GM12878 (cell line): ENCODE data around the gene SIVA1. TPM values are rescaled to one million over a fixed set of nuclear protein-coding genes. Genes with fewer than 3 reads are reported as not detected.
A peak's percentile ranks its signal among the peaks of the same experiment; 100 is the strongest.

Source experiments
- ATAC-seq: fragments of 200-7000 bp; cut with Tn5 transposase; 3 replicates; pipeline ENCODE4 v1.9.1; 2020; ENCODE audit warnings: mild to moderate bottlenecking, moderate library complexity
- BruUV-seq: library from RNA; stranded (reverse); fragments of 400-500 nt; replicated peaks from 2 replicates; lab custom pipeline; 2021; lab: Mats Ljungman, UMichigan
- CTCF ChIA-PET: fragments of 300-600 bp; sonication (Branson Sonifier 250); formaldehyde crosslinking; extraction: SDS; loops from one replicate; lab custom pipeline; 2021; ENCODE audit warnings: inconsistent platforms; lab: Yijun Ruan, JAX
- POLR2A ChIA-PET: fragments of 350-600 bp; formaldehyde crosslinking; extraction: SDS; loops from one replicate; lab custom pipeline; 2021; ENCODE audit warnings: inconsistent platforms; lab: Charles Lee
- RAD21 ChIA-PET: fragments of 300-600 bp; sonication (Branson Sonifier 250); formaldehyde crosslinking; loops from one replicate; lab custom pipeline; 2023; ENCODE audit warnings: antibody characterized with exemption; ENCODE audit not compliant: unreplicated experiment; lab: Charles Lee
- SMC1A ChIA-PET: fragments of 300-600 bp; sonication (Branson Sonifier 250); formaldehyde crosslinking; loops from one replicate; lab custom pipeline; 2023; ENCODE audit not compliant: unreplicated experiment, uncharacterized antibody; lab: Charles Lee
- DNase-seq: peaks from one replicate; pipeline ENCODE4 v3.0.0-alpha.2; 2011; ENCODE audit warnings: low read depth, low spot score
- FAIRE-seq: peaks from 3 replicates; lab custom pipeline; 2011; peaks lifted over from hg19 to GRCh38; lab: Jason Lieb, UNC
- H2AFZ ChIP-seq: 2 replicates; pipeline ENCODE4 v1.6.0; 2011; ENCODE audit warnings: low read depth, low read length, control low read depth; ENCODE audit not compliant: control insufficient read depth
- H3K27ac ChIP-seq: 2 replicates; pipeline ENCODE4 v1.5.1; 2011; ENCODE audit warnings: control low read depth; ENCODE audit not compliant: control insufficient read depth, insufficient read depth
- H3K27me3 ChIP-seq, 2 experiments: replicated peaks in 1 of 2; 2 replicates each; pipeline versions ENCODE4 v1.6.0 to v1.6.1; 2011; ENCODE audit warnings: low read length in 1 of 2; ENCODE audit not compliant: control insufficient read depth in 2 of 2, insufficient read depth in 2 of 2
- H3K36me3 ChIP-seq, 2 experiments: 2 replicates each; pipeline ENCODE4 v1.5.1; 2011; ENCODE audit warnings: low read length in 1 of 2; ENCODE audit not compliant: control insufficient read depth in 2 of 2, insufficient read depth in 2 of 2
- H3K4me1 ChIP-seq: 2 replicates; pipeline ENCODE4 v1.6.1; 2011; ENCODE audit warnings: mild to moderate bottlenecking, low read length, moderate library complexity, mixed read lengths; ENCODE audit not compliant: control insufficient read depth, insufficient read depth
- H3K4me2 ChIP-seq: 2 replicates; pipeline ENCODE4 v1.6.0; 2011; ENCODE audit warnings: control low read depth; ENCODE audit not compliant: control insufficient read depth, insufficient read depth
- H3K4me3 ChIP-seq: fragments of 200-600 bp; sonication (generic); 2 replicates; pipeline ENCODE4 v1.5.1; 2016
- H3K79me2 ChIP-seq: 2 replicates; pipeline ENCODE4 v1.6.0; 2011; ENCODE audit warnings: low read length; ENCODE audit not compliant: control insufficient read depth, insufficient read depth
- H3K9ac ChIP-seq: 2 replicates; pipeline ENCODE4 v1.8.0; 2011; ENCODE audit warnings: low read length, control low read depth, mixed read lengths; ENCODE audit not compliant: control insufficient read depth, insufficient read depth
- H3K9me3 ChIP-seq: replicated peaks from 3 replicates; pipeline ENCODE4 v1.5.1; 2011; ENCODE audit warnings: mild to moderate bottlenecking, low read length; ENCODE audit not compliant: control insufficient read depth, insufficient read depth
- H4K20me1 ChIP-seq: 2 replicates; pipeline ENCODE4 v1.6.0; 2011; ENCODE audit not compliant: control insufficient read depth, insufficient read depth
- ATF7 ChIP-seq: fragments of 450-650 bp; IDR thresholded peaks from 2 replicates; pipeline ENCODE4 v1.6.1; 2016; ENCODE audit warnings: low read depth, mild to moderate bottlenecking
- BACH1 ChIP-seq: fragments of 450-650 bp; IDR thresholded peaks from 2 replicates; pipeline ENCODE4 v1.6.1; 2017; ENCODE audit warnings: mild to moderate bottlenecking, borderline replicate concordance
- GATAD2B ChIP-seq: fragments of 450-650 bp; conservative IDR thresholded peaks from 2 replicates; pipeline ENCODE4 v1.6.1; 2017; ENCODE audit warnings: low read depth, mild to moderate bottlenecking, moderate library complexity
- PML ChIP-seq: IDR thresholded peaks from 2 replicates; pipeline ENCODE4 v1.6.1; 2012; ENCODE audit warnings: low read length, inconsistent platforms
- POLR2A ChIP-seq: IDR thresholded peaks from 2 replicates; pipeline ENCODE4 v1.6.1; 2011; ENCODE audit warnings: low read depth, mild to moderate bottlenecking, low read length
- TBL1XR1 ChIP-seq: IDR thresholded peaks from 2 replicates; pipeline ENCODE4 v1.6.1; 2012; ENCODE audit warnings: low read depth, low read length, improper control_type of control experiment
- YBX1 ChIP-seq: fragments of 450-650 bp; IDR thresholded peaks from 2 replicates; pipeline ENCODE4 v1.6.1; 2016; ENCODE audit warnings: antibody characterized with exemption
- WGBS: methylation state at CpG from one replicate; pipeline ENCODE4 v1.1.6; 2016; ENCODE audit warnings: low lambda C conversion rate; ENCODE audit not compliant: insufficient replicate concordance, insufficient coverage; ENCODE audit errors: missing lambda C conversion rate; 5-methylcytosine and 5-hydroxymethylcytosine counted together
- in situ Hi-C: fragments of 300-500 bp; cut with MboI; formaldehyde crosslinking; loops from 9 replicates; pipeline ENCODE4 v1.14.3; 2018; ENCODE audit warnings: mixed read lengths
- intact Hi-C: fragments of 100-400 bp; cut with micrococcal nuclease; formaldehyde crosslinking; loops from one replicate; pipeline ENCODE4 v1.14.2; 2022; ENCODE audit not compliant: unreplicated experiment
- polyA plus RNA-seq, 11 experiments: library from polyadenylated mRNA; depleted of rRNA in 4 of 11; unstranded in 6 of 11; stranded (reverse) in 5 of 11; fragments of >200 nt; fragmentation: Nextera tagmentation in 4 of 11; fragmentation: Illumina TruSeq in 1 of 11; extraction: Ambion mirVana in 4 of 11; extraction: Trizol in 1 of 11; gene quantifications; 1 replicate in 1 of 11; 2 replicates in 10 of 11; pipeline versions ENCODE4 v1.2.1 to v1.2.3, GENCODE V29; 2011 to 2016; ENCODE audit warnings: inconsistent platforms in 2 of 11, missing spikeins in 2 of 11, low read depth in 1 of 11
- total RNA-seq, 4 experiments: library from RNA; depleted of rRNA in 3 of 4; stranded (reverse); fragments of >200 nt in 3 of 4; fragmentation: Illumina TruSeq in 1 of 4; extraction: Trizol in 1 of 4; gene quantifications; 2 replicates each; pipeline versions ENCODE4 v1.2.1 to v1.2.3, GENCODE V29; 2013 to 2021
- TF ChIP-seq, protein P1 (sequence below): IDR thresholded peaks from 2 replicates; pipeline ENCODE4 v1.6.1; 2011; ENCODE audit warnings: borderline replicate concordance, low read depth, mild to moderate bottlenecking, moderate library complexity, mixed read lengths, low read length; ENCODE audit not compliant: insufficient read depth; ENCODE audit errors: extremely low read length

SIVA1 gene
- total and polyA plus RNA-seq, 10 of the 15 experiments (the other 5 are each of a cell fraction or from before 2014, with no cell fraction given): 4.6 to 282 (median 106) TPM

DNA sequence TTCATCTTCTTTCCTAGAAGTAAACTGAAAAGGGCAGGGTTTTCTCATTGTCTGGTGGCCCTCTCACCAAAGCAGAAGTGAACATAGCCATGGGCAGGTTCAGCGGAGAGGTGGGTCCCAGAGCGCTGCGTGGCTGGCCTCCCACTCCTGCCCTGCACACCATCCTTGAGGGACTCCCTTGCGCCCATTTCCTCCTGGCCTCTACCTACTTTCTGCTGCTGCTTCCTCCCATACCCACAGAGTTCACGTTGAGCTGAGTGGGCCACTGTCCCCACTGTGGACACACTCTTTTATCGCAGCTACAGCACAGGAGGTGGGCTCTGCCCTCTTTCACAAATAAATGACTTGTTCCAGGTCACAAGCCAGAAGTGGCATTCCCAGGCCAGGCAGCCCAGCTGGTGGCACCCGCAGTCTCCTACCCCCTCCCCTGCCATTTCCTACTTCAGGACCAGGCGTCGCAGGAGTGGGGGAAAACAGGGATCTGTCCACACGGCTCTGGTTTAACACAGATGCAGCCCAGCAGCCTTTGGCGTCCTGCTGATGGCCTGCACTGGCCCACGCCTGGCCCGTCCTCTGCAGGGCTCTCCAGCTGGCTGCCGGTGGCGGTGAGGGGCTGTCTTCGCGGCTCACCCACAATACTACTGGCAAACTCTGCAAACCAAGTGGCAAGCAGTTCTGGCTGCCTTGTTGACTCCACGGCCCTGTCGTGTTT is 4.9 kb downstream of the SIVA1 start (continued):
- no peak for TF ChIP-seq ATF7
- TF ChIP-seq, protein P1, sequence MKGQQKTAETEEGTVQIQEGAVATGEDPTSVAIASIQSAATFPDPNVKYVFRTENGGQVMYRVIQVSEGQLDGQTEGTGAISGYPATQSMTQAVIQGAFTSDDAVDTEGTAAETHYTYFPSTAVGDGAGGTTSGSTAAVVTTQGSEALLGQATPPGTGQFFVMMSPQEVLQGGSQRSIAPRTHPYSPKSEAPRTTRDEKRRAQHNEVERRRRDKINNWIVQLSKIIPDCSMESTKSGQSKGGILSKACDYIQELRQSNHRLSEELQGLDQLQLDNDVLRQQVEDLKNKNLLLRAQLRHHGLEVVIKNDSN: no peak
- no peak for TF ChIP-seq TBL1XR1
- TF ChIP-seq, all 136 proteins: peak for 0

DNA sequence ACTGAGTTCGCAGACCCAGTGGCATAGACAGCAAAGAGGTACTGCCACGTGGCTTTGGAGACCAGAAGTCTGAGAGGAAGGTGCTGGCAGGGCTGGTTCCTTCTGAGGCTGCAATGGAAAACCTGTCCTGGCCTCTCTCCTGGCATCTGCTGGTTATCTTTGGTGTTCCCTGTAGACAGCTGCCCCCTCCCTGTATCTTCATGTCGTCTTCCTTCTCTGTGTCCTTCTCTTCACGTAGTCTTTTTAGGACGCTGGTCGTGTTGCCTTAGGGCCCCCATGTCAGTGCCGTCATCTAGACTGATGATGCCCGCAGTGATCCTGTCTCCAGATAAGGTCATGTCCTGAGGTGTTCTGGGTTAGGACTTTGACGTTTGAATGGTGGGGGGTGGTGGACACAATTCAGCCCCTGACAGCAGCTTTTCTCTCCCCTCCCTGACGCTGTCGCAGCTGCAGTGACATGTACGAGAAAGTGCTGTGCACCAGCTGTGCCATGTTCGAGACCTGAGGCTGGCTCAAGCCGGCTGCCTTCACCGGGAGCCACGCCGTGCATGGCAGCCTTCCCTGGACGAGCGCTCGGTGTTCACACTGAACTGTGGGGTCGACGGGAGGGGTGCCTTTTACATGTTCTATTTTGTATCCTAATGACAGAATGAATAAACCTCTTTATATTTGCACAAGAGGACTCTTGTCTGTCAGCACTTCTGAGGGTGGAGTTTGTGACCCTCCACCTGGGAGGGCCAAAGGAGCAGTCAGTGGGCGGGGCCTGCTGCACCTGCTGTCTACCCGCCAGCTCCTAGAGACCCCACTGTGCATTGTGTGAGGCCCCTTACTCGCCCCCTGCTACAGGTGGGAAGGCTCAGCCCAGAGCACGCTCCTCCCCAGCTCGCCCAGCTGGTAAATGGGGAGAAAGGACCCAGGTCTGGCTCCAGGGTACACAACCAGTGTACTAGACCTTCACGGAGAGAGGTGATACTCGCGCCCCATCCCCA is 6.3 kb downstream of the SIVA1 start:
- peaks cover 12% of the 10 kb centered on the region for H3K4me1 ChIP-seq
- no peaks in the 10 kb centered on the region for H3K9me3 ChIP-seq
- ATAC-seq: no peak
- H3K27me3 ChIP-seq: no peaks in the 10 kb centered on the region
- H3K4me2 ChIP-seq: no peak overlapping the region
- in situ Hi-C loops (no loop called here), intact Hi-C loops (no loop called here)
- H4K20me1 ChIP-seq: no peaks in the 10 kb centered on the region
- no peak for DNase-seq
- no peak overlapping the region for H2AFZ ChIP-seq
- H3K36me3 ChIP-seq: peaks cover 2 to 18% of the 10 kb centered on the region in 2 experiments; a peak in 3 of 4 replicates
- no TSS peak for BruUV-seq
- POLR2A ChIA-PET: no interaction called here
- SMC1A ChIA-PET: no interaction called here
- TF ChIP-seq GATAD2B (no peak), POLR2A (peak; percentile 13; the same call in 1 of the 2 replicates), PML (no peak), YBX1 (no peak), BACH1 (no peak)
- no peak for FAIRE-seq
- no peak overlapping the region for H3K27ac ChIP-seq
- H3K79me2 ChIP-seq: peaks cover 18% of the 10 kb centered on the region
- WGBS: 95% methylated on average over 30 of the region's 30 CpGs
- RAD21 ChIA-PET: no interaction called here
- H3K4me3 ChIP-seq: no peak overlapping the region
- no peak overlapping the region for H3K9ac ChIP-seq
- CTCF ChIA-PET: no interaction called here
